HepG2 (cell line): ENCODE data around the gene KRTAP10-6. TPM values are rescaled to one million over a fixed set of nuclear protein-coding genes. Genes with fewer than 3 reads are reported as not detected.

Experiments used
- ARID2 ChIP-seq: sonication (generic); formaldehyde crosslinking; IDR thresholded peaks from 2 replicates; pipeline ENCODE4 v1.8.1; 2022; ENCODE audit warnings: mild to moderate bottlenecking, missing genetic modification reagents, borderline replicate concordance
- MNT ChIP-seq: fragments of 450-650 bp; IDR thresholded peaks from 2 replicates; pipeline ENCODE4 v1.6.1; 2016
- REST ChIP-seq, 2 experiments: IDR thresholded peaks; 2 replicates each; pipeline ENCODE4 v1.6.1; 2011 to 2012; ENCODE audit warnings: low read length in 2 of 2, borderline replicate concordance in 1 of 2, low read depth in 1 of 2, mild to moderate bottlenecking in 1 of 2, moderate library complexity in 1 of 2
- TFDP1 ChIP-seq: IDR thresholded peaks from 2 replicates; pipeline ENCODE4 v1.6.1; 2016; ENCODE audit warnings: missing compliant biosample characterization, missing genetic modification reagents, borderline replicate concordance
- ZNF235 ChIP-seq: sonication (generic); formaldehyde crosslinking; IDR thresholded peaks from 2 replicates; pipeline ENCODE4 v1.8.1; 2023; ENCODE audit warnings: mild to moderate bottlenecking, missing genetic modification reagents, borderline replicate concordance
- polyA plus RNA-seq, 8 experiments: library from polyadenylated mRNA; depleted of rRNA in 3 of 8; stranded (reverse) in 7 of 8; unstranded in 1 of 8; fragments of >200 nt; fragmentation: Illumina TruSeq in 4 of 8; extraction: Trizol in 4 of 8; gene quantifications; 2 replicates each; pipeline versions ENCODE4 v1.2.1 to v1.2.3, GENCODE V29; 2011 to 2016; ENCODE audit warnings: low read depth in 4 of 8, missing spikeins in 1 of 8, mixed read lengths in 1 of 8; ENCODE audit not compliant: insufficient read depth in 1 of 8
- total RNA-seq, 5 experiments: library from RNA; depleted of rRNA; stranded (reverse); fragments of >200 nt; fragmentation: Illumina TruSeq; extraction: Trizol; gene quantifications; 2 replicates each; pipeline ENCODE4 v1.2.3, GENCODE V29; 2016; ENCODE audit warnings: low read depth in 1 of 5

The KRTAP10-6 gene
- total and polyA plus RNA-seq, 2 of the 13 experiments (the other 11 are each of a cell fraction or from before 2014, with no cell fraction given): not detected

GRCh38 chr21:44567481-44568171 is 24.7 kb downstream of the KRTAP10-6 start (continued):
- TF ChIP-seq TFDP1 (CRISPR knock-in tag): no peak
- TF ChIP-seq ARID2 (CRISPR knock-in tag): no peak
- TF ChIP-seq REST (IDR thresholded peaks at IDR 0.05; ENCODE audit: borderline replicate concordance in 1 of 2, low read depth in 1 of 2, low read length in 2 of 2): no peak
- TF ChIP-seq ZNF235 (CRISPR knock-in tag): no peak
- no peak for TF ChIP-seq MNT
